ENCODE results near the gene RAB32. TPM values are rescaled to one million over a fixed set of nuclear protein-coding genes. Genes with fewer than 3 reads are reported as not detected.

The RAB32 gene
- total RNA-seq, 1 experiment from 2014 or later: 4.7 TPM

DNA sequence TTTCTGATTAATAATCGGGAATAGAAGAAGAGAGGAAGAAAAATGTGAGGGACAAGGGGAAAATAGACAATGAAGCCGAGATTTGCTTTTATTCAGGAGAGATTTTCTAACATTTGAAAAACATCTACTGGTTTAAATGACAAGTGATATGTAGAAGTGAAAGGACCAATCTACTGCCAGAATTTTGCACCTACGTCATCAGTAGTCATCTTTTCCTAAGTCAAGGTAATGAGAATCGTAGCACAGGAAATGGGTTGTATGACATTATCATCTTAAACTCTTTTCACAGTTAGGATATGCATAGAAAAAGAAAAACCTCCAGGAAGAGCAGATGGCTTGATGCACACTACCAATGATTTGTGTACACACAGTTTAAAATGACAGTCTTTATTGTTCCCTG is 45.3 kb upstream of the RAB32 start:
- no peak overlapping the region for H3T11ph ChIP-seq (ENCODE audit: low read length)

More for the DNA sequence above, 45.3 kb upstream of the RAB32 start:
- Histone ChIP-seq H3K18ac (ENCODE audit: insufficient read length, low read depth, low read length) (no peak overlapping the region), H2AK5ac (ENCODE audit: insufficient read length, low read length) (no peak overlapping the region), H3K9me3 (ENCODE audit: control insufficient read depth, low read depth, low read length) (no peaks in the 10 kb centered on the region), H2AFZ (ENCODE audit: low read length) (no peak overlapping the region), H3K4me2 (ENCODE audit: insufficient read depth, insufficient read length, low read length) (no peak overlapping the region), H3K27me3 (ENCODE audit: insufficient read depth, low read length) (no peaks in the 10 kb centered on the region), H2BK5ac (ENCODE audit: insufficient read length, low read length) (no peak overlapping the region), H4K20me1 (ENCODE audit: control insufficient read depth, insufficient read depth, insufficient read length) (no peaks in the 10 kb centered on the region), H3K56ac (ENCODE audit: insufficient read length, low read depth, low read length) (no peak overlapping the region), H2BK12ac (ENCODE audit: insufficient read length, low read depth, low read length) (no peak overlapping the region), H3K14ac (ENCODE audit: insufficient read depth, low read length) (no peak overlapping the region), H4K91ac (ENCODE audit: insufficient read length, low read depth, low read length) (no peak overlapping the region), H2BK20ac (ENCODE audit: low read depth, low read length, poor library complexity, severe bottlenecking) (no peak overlapping the region), H3K23me2 (ENCODE audit: insufficient read length, low read depth, low read length, poor library complexity, severe bottlenecking) (no peaks in the 10 kb centered on the region), H3K23ac (ENCODE audit: insufficient read length, low read depth, low read length) (no peak overlapping the region), H3K4me1 (ENCODE audit: insufficient read depth, low read length) (no peaks in the 10 kb centered on the region), H2BK120ac (ENCODE audit: low read depth, low read length, poor library complexity, severe bottlenecking) (no peak overlapping the region), H3K79me1 (ENCODE audit: insufficient read depth, low read depth, low read length, poor library complexity, severe bottlenecking) (no peaks in the 10 kb centered on the region), H4K8ac (replicated peaks; ENCODE audit: insufficient read length, low read depth, low read length) (no peak overlapping the region), H3K79me2 (ENCODE audit: insufficient read depth, low read length) (no peaks in the 10 kb centered on the region), H3K4ac (ENCODE audit: low read depth, low read length) (no peak overlapping the region), H3K9ac (ENCODE audit: extremely low read depth, insufficient read length, low read length) (no peak overlapping the region), H4K5ac (ENCODE audit: insufficient read length, low read depth, low read length) (no peak overlapping the region), H2BK15ac (ENCODE audit: low read depth, low read length) (no peak overlapping the region), H3K27ac (ENCODE audit: insufficient read length, low read depth, low read length) (no peak overlapping the region)
- H3K4me1 Mint-ChIP-seq: no peaks in the 10 kb centered on the region
- no peak overlapping the region for H3K4me3 Mint-ChIP-seq
- no peak for DNase-seq
- H3K36me3 Mint-ChIP-seq (ENCODE audit: insufficient read depth in 1 of 3, low read depth in 3 of 3): no peaks in the 10 kb centered on the region; a peak in 1 of 7 replicates
- H3K27ac Mint-ChIP-seq: no peak overlapping the region
- H3K9me3 Mint-ChIP-seq: peaks cover 0 to 3% of the 10 kb centered on the region in 2 experiments; a peak in 1 of 5 replicates
- 100% methylated on average over 1 of the region's 4 CpGs for WGBS (ENCODE audit: extremely low coverage, insufficient read length, low lambda C conversion rate)
- TF ChIP-seq, protein P1, sequence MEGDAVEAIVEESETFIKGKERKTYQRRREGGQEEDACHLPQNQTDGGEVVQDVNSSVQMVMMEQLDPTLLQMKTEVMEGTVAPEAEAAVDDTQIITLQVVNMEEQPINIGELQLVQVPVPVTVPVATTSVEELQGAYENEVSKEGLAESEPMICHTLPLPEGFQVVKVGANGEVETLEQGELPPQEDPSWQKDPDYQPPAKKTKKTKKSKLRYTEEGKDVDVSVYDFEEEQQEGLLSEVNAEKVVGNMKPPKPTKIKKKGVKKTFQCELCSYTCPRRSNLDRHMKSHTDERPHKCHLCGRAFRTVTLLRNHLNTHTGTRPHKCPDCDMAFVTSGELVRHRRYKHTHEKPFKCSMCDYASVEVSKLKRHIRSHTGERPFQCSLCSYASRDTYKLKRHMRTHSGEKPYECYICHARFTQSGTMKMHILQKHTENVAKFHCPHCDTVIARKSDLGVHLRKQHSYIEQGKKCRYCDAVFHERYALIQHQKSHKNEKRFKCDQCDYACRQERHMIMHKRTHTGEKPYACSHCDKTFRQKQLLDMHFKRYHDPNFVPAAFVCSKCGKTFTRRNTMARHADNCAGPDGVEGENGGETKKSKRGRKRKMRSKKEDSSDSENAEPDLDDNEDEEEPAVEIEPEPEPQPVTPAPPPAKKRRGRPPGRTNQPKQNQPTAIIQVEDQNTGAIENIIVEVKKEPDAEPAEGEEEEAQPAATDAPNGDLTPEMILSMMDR (conservative IDR thresholded peaks at IDR 0.05): no peak
- no peaks in the 10 kb centered on the region for H3K27me3 Mint-ChIP-seq (ENCODE audit: low read depth)
